T47D (cell line): Measurements from ENCODE around the gene PRRT1B.
"Not testable (repeated sequence)": the region's sequence is repeated elsewhere in the genome, so short reads cannot be mapped to it uniquely, and the experiment has no call there.

Source experiments
- DNase-seq, 2 experiments: peaks; one replicate each; pipeline versions ENCODE4 v3.0.0 to v3.0.0-alpha.2; 2011 to 2012; ENCODE audit warnings: low read depth in 1 of 2, low spot score in 1 of 2
- JUND ChIP-seq: IDR thresholded peaks from 2 replicates; pipeline ENCODE4 v1.6.1; 2012; ENCODE audit warnings: low read depth
- in situ Hi-C: cut with HindIII; loops from 2 replicates; pipeline ENCODE4 v1.10.0; 2016; ENCODE audit warnings: low sequenced_read_pairs, low pct_unique_long_range_greater_than_20kb

PRRT1B gene

DNA sequence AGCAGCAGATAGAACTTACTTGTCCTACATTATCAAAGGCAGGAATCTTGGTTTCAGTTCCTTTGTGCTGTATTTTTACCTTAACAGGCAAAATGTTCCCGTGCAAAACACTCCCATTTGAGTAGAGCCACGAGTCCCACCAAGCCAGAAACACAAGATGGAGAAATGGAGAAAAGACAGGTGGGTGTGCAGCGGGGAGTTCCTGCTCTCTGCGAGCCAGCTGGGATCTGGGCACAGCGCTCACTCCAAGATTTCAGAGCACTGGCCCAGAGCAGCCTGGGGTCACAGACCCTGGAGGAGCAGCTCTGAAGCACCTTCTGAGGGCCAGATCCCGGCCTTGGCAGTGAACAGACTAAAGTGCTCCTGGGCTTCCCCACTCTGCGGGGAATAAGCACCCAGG lies 17.1 kb upstream of the PRRT1B start:
- in situ Hi-C loops, result no loop called here
- TF ChIP-seq JUND, result no peak
- DNase-seq, result no peak

DNA sequence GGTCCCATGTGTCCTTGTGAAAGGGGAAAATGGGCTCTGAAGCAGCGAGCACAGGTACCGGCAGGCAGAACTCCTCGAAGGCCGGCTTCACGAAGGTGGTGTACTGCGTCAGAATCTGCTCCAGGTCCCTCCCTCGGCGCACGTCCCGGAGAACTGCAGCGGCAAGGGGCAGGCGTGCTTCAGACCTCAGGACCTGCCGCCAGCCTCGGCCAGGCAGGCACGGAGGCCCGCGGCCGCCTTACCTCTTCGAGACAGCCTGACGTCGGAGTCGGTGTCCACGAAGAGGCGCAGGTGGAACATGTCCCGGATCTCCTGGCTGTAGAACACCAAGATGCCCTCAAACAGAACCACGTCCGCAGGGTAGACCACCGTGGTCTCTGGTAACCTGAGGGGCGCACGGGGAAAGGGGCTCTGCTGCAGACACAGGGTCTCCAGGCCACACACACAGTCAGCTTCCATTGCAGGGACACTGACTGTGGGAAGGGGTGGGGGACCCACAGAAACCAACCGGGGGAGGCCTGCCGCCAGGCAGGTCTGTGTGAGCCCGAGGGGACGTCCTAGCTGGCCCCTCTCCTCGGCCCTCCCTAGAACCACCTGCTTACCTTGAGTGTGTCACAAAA lies 16.3 kb upstream of the PRRT1B start:
- in situ Hi-C loops, result no loop called here
- DNase-seq, result no peak
- no peak for TF ChIP-seq JUND

DNA sequence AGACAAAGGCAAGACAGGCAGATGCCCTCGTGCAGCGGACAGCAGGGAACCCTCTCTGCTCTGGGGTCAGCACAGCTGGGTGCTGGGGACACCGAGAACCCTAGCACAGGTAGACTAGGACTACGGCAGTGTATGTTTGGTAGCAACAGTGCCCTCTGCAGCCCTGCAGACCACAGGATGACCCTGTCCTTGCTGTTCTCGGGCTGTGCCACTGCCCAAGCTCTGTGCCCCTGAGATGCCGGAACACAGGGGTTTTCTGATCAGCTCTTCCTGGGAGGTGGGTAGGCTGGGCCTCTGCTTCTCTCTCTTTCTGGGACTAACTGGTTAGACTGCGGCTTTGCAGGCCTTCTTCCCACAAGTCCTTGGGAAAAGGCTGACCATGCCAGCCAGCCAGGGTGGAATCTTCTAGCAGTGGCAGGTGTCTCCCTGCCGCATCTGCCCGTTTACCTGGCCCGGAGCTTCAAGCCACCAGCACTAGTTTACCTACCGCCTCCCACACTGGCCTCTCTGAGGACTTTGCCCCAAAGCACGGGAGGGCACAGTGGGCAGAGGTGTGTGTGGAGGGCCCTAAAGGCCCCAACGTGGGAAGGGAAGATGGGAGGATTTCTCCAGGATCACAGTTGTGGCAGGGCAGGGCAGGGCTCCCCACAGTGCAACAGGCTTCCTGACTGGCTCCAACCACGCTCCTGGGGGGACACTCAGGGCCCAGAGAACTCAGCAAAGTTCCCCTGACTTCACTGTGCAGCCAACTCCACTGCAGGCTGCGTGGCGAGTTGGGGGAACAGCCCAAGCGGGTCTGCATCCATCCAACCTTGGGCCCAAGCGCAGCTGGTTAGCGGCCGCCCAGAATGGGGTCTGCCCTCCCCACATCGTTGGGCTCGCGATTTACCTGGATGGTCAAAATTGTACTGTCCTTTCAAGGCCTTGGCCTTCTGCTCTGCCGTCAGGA lies 15.5 kb upstream of the PRRT1B start:
- in situ Hi-C loops, result no loop called here
- no peak for DNase-seq
- TF ChIP-seq JUND, result no peak

GRCh38 chr9:131530546-131530919 lies 14.8 kb upstream of the PRRT1B start:
- DNase-seq, result peak; percentile 64 to 86
- in situ Hi-C loops, result no loop called here
- TF ChIP-seq JUND, result no peak

DNA sequence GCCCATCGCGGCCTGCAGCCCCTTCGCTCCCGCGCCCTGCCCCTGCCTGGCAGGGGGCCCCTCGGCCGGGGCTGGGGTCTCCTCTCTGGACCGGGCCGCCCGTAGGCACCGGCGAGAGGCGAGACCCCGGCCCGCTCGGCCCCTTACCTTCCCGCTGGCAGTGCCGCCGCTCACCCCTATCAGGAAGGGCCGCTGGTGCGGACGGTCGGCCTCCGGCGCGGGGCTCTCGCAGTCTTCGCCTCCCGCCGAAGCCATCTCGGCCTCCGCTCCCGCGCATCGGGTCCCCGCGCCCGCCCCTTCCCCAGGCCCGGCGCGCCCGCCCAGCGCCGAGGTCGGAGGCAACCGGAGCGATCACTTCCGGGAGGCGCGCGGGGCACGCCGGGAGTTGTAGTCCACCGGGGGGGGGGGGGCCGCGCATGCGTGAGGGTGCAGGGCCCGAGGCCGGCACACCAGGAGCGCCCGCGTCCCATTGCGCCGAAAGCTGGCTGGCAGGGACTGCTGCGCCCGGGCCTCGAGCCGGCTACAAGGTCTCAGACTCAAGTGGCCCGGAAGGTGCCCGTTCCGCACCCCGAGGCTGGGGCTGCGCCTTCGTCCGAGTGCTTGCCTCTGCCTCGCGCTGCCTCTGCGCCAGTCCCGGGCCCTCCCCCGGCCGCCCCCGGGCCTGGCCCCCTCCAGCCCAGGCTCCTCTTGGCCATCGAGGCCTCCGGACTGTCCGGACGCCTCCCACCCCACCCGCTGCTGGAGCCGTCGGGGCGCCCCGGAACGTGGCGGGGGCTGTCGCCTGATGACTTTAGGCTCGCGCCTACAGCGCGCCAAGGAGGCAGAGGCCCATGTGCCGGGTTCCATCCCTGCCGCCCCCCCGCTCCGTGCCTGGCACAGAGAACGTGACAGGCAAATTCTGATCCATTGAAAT lies 14.1 kb upstream of the PRRT1B start, which contains the start of gene UCK1:
UCK1 (minus strand) TSS at position 344 of the 913 bp plus-strand sequence; CDS start at position 255, 89 bp downstream.
- in situ Hi-C loops, result no loop called here
- DNase-seq, result peak; percentile 90 to 96
- no peak for TF ChIP-seq JUND

- DNase-seq, result no peak
- TF ChIP-seq JUND, result no peak
- in situ Hi-C loops, result no loop called here
Measured at GRCh38 chr9:131534721-131535237, 10.5 kb upstream of the PRRT1B start.

DNA sequence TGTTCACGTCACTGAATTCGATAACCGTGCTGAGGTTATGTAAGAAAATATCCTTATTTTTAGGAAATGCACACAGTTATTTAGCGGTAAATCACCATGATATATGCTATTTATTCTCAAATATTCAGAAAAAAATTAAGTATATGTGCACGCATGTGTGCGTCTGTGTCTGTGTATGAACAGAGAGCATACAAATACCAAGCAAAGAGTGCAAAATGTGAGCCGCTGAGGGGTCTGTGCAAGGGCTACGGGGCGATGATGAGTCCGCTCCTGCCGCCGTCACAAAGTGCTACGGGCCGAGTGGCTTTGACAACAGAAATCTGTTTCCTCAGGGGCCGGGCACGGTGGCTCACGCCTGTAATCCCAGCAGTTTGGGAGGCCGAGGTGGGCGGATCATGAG lies 7.4 kb upstream of the PRRT1B start:
- in situ Hi-C loops, result no loop called here

GRCh38 chr9:131539223-131539923 lies 6.0 kb upstream of the PRRT1B start:
- in situ Hi-C loops, result no loop called here
- no peak for TF ChIP-seq JUND
- no peak for DNase-seq

More for the DNA sequence above, 7.4 kb upstream of the PRRT1B start:
- DNase-seq, result no peak
- no peak for TF ChIP-seq JUND

DNA sequence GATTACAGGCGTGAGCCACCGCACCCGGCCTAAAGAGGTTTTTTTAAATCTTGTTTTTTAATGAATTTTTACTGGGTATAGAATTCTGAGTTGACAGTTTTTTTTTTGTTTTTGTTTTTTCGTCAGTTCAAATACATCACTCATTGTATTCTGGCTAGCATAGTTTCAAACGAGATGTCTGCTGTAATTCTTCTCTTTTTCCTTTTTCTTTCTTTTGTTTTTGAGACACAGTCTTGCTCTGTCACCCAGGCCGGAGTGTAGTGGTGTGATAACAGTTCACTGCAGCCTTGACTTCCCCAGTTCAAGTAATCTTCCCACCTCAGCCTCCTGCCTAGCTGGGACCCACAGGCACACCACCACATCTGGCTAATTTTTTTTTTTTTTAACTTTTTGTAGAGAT lies 2.2 kb upstream of the PRRT1B start:
- in situ Hi-C loops, result no loop called here
- TF ChIP-seq JUND, result no peak
- DNase-seq, result no peak

GRCh38 chr9:131545786-131546335 lies 538 bp downstream of the PRRT1B start:
- in situ Hi-C loops, result no loop called here
- no peak for DNase-seq
- no peak for TF ChIP-seq JUND

GRCh38 chr9:131546336-131547084 lies 1.2 kb downstream of the PRRT1B start:
- peak; percentile 67 to 80 for DNase-seq
- TF ChIP-seq JUND, result peak; percentile 58; the same call in 1 of the 2 replicates

GRCh38 chr9:131549186-131549585 lies 3.9 kb downstream of the PRRT1B start:
- in situ Hi-C loops, DNase-seq: not testable (repeated sequence)

More at GRCh38 chr9:131546336-131547084, 1.2 kb downstream of the PRRT1B start:
- in situ Hi-C loops, result no loop called here

- in situ Hi-C loops, DNase-seq: not testable (repeated sequence)
Measured at GRCh38 chr9:131550465-131550864, 5.1 kb downstream of the PRRT1B start.
